SK-N-SH treated with all-trans-retinoic acid at 6 μM for 48 hours (cell line): Measurements from ENCODE around the gene IGFBP4.

Experiments used
- ATAC-seq: fragments of 200-7000 bp; cut with Tn5 transposase; 3 replicates; pipeline ENCODE4 v1.9.1; 2020; ENCODE audit warnings: mild to moderate bottlenecking, moderate library complexity
- ARNTL ChIP-seq: fragments of 450-650 bp; formaldehyde crosslinking; IDR thresholded peaks from 2 replicates; pipeline ENCODE4 v1.5.0; 2020; ENCODE audit warnings: low read depth, mild to moderate bottlenecking, moderate library complexity, borderline replicate concordance
- BACH2 ChIP-seq: fragments of 250-450 bp; sonication (Bioruptor Pico); IDR thresholded peaks from 2 replicates; pipeline ENCODE4 v1.9.0; 2021; ENCODE audit warnings: mild to moderate bottlenecking, borderline replicate concordance
- CSRNP3 ChIP-seq: fragments of 250-450 bp; sonication (Bioruptor Pico); IDR thresholded peaks from 2 replicates; pipeline ENCODE4 v1.5.1; 2021; ENCODE audit warnings: mild to moderate bottlenecking, moderate library complexity
- ESRRG ChIP-seq: fragments of 250-450 bp; sonication (Bioruptor Pico); IDR thresholded peaks from 2 replicates; pipeline ENCODE4 v1.6.1; 2021; ENCODE audit warnings: mild to moderate bottlenecking
- ISL1 ChIP-seq: fragments of 250-450 bp; sonication (Bioruptor Pico); IDR thresholded peaks from 2 replicates; pipeline ENCODE4 v2.1.2; 2022; ENCODE audit warnings: mild to moderate bottlenecking, moderate library complexity
- PATZ1 ChIP-seq: fragments of 250-450 bp; sonication (Bioruptor Pico); IDR thresholded peaks from 2 replicates; pipeline ENCODE4 v1.8.0; 2020; ENCODE audit warnings: mild to moderate bottlenecking, moderate library complexity, borderline replicate concordance
- RARB ChIP-seq: fragments of 250-450 bp; sonication (Bioruptor Pico); IDR thresholded peaks from 2 replicates; pipeline ENCODE4 v1.8.0; 2021; ENCODE audit warnings: mild to moderate bottlenecking, moderate library complexity
- SNAI2 ChIP-seq: fragments of 250-450 bp; sonication (Bioruptor Pico); IDR thresholded peaks from 2 replicates; pipeline ENCODE4 v1.5.0; 2020; ENCODE audit warnings: mild to moderate bottlenecking, moderate library complexity
- TCF4 ChIP-seq: fragments of 250-450 bp; sonication (Bioruptor Pico); IDR thresholded peaks from 2 replicates; pipeline ENCODE4 v1.8.0; 2021; ENCODE audit warnings: mild to moderate bottlenecking, moderate library complexity, borderline replicate concordance
- TOX ChIP-seq: fragments of 250-450 bp; sonication (Bioruptor Pico); IDR thresholded peaks from 2 replicates; pipeline ENCODE4 v1.8.0; 2021; ENCODE audit warnings: mild to moderate bottlenecking, moderate library complexity, borderline replicate concordance
- ZC3H10 ChIP-seq: fragments of 250-450 bp; sonication (Bioruptor Pico); IDR thresholded peaks from 2 replicates; pipeline ENCODE4 v1.5.1; 2021; ENCODE audit warnings: mild to moderate bottlenecking, moderate library complexity
- ZFP3 ChIP-seq: fragments of 250-450 bp; sonication (Bioruptor Pico); IDR thresholded peaks from 2 replicates; pipeline ENCODE4 v1.5.0; 2020; ENCODE audit warnings: mild to moderate bottlenecking, moderate library complexity
- ZNF565 ChIP-seq: fragments of 450-650 bp; formaldehyde crosslinking; conservative IDR thresholded peaks from 2 replicates; pipeline ENCODE4 v1.5.0; 2020; ENCODE audit warnings: low read depth, mild to moderate bottlenecking, moderate library complexity
- ZNF70 ChIP-seq: fragments of 450-650 bp; formaldehyde crosslinking; IDR thresholded peaks from 2 replicates; pipeline ENCODE4 v1.5.0; 2020; ENCODE audit warnings: mild to moderate bottlenecking, moderate library complexity
- TF ChIP-seq, protein P1 (sequence below): fragments of 250-450 bp; sonication (Bioruptor Pico); IDR thresholded peaks from 2 replicates; pipeline ENCODE4 v1.5.0; 2020; ENCODE audit warnings: mild to moderate bottlenecking, moderate library complexity
- TF ChIP-seq, protein P2 (sequence below): fragments of 250-450 bp; sonication (Bioruptor Pico); IDR thresholded peaks from 2 replicates; pipeline ENCODE4 v1.5.1; 2020; ENCODE audit warnings: low read depth, mild to moderate bottlenecking, moderate library complexity

The IGFBP4 gene

GRCh38 chr17:40498281-40499084, 55.2 kb downstream of the IGFBP4 start:
- ATAC-seq, result no peak
- TF ChIP-seq ZNF565 (CRISPR knock-in tag) (no peak), TOX (CRISPR knock-in tag) (no peak), ZC3H10 (no peak), RARB (CRISPR knock-in tag) (no peak), BACH2 (no peak), ZNF70 (no peak), SNAI2 (CRISPR knock-in tag) (no peak), ZFP3 (CRISPR knock-in tag) (no peak), ESRRG (no peak), ISL1 (CRISPR knock-in tag) (no peak), ARNTL (CRISPR knock-in tag) (no peak), CSRNP3 (no peak)
- TF ChIP-seq, protein P1, sequence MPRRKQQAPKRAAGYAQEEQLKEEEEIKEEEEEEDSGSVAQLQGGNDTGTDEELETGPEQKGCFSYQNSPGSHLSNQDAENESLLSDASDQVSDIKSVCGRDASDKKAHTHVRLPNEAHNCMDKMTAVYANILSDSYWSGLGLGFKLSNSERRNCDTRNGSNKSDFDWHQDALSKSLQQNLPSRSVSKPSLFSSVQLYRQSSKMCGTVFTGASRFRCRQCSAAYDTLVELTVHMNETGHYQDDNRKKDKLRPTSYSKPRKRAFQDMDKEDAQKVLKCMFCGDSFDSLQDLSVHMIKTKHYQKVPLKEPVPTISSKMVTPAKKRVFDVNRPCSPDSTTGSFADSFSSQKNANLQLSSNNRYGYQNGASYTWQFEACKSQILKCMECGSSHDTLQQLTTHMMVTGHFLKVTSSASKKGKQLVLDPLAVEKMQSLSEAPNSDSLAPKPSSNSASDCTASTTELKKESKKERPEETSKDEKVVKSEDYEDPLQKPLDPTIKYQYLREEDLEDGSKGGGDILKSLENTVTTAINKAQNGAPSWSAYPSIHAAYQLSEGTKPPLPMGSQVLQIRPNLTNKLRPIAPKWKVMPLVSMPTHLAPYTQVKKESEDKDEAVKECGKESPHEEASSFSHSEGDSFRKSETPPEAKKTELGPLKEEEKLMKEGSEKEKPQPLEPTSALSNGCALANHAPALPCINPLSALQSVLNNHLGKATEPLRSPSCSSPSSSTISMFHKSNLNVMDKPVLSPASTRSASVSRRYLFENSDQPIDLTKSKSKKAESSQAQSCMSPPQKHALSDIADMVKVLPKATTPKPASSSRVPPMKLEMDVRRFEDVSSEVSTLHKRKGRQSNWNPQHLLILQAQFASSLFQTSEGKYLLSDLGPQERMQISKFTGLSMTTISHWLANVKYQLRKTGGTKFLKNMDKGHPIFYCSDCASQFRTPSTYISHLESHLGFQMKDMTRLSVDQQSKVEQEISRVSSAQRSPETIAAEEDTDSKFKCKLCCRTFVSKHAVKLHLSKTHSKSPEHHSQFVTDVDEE (CRISPR knock-in tag), result no peak
- TF ChIP-seq, protein P2, sequence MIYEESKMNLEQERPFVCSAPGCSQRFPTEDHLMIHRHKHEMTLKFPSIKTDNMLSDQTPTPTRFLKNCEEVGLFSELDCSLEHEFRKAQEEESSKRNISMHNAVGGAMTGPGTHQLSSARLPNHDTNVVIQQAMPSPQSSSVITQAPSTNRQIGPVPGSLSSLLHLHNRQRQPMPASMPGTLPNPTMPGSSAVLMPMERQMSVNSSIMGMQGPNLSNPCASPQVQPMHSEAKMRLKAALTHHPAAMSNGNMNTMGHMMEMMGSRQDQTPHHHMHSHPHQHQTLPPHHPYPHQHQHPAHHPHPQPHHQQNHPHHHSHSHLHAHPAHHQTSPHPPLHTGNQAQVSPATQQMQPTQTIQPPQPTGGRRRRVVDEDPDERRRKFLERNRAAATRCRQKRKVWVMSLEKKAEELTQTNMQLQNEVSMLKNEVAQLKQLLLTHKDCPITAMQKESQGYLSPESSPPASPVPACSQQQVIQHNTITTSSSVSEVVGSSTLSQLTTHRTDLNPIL (CRISPR knock-in tag), result no peak
- TF ChIP-seq, all 23 proteins: peak for 0

- peak; percentile 97 for ATAC-seq
- TF ChIP-seq PATZ1 (CRISPR knock-in tag) (no peak), BACH2 (no peak), ESRRG (no peak), TCF4 (no peak), CSRNP3 (no peak), TOX (CRISPR knock-in tag) (no peak), ARNTL (CRISPR knock-in tag) (no peak)
- TF ChIP-seq, protein P2 (CRISPR knock-in tag), result no peak
- TF ChIP-seq, protein P1 (CRISPR knock-in tag), result no peak
- TF ChIP-seq, all 23 proteins: peak for 0
These were observed 56.4 kb downstream of the IGFBP4 start for GRCh38 chr17:40499551-40500189.
